T-helper 1 cell treated with Interleukin-12 subunit alpha and Interleukin-12 subunit beta and Interleukin-4 antibody, amounts not matched to agents 30 ng/mL and 1 ng/mL, for 36 hours (primary cell): ENCODE data around the gene GAS2L1. TPM values are rescaled to one million over a fixed set of nuclear protein-coding genes. Genes with fewer than 3 reads are reported as not detected.
"Not testable (repeated sequence)": the region's sequence is repeated elsewhere in the genome, so short reads cannot be mapped to it uniquely, and the experiment has no call there.

ENCODE experiments used
- intact Hi-C: fragments of 100-400 bp; cut with micrococcal nuclease; formaldehyde crosslinking; loops from one replicate; pipeline ENCODE4 v1.15.1; 2024
- total RNA-seq: library from RNA; stranded (reverse); gene quantifications from 2 replicates; pipeline ENCODE4 v1.2.3, GENCODE V29; 2022

GAS2L1 gene
- total RNA-seq, 1 donor from 2014 or later, result 2.7 TPM

GRCh38 chr22:29340566-29340965 is 34.1 kb downstream of the GAS2L1 start:
- intact Hi-C loops, result no loop called here

DNA sequence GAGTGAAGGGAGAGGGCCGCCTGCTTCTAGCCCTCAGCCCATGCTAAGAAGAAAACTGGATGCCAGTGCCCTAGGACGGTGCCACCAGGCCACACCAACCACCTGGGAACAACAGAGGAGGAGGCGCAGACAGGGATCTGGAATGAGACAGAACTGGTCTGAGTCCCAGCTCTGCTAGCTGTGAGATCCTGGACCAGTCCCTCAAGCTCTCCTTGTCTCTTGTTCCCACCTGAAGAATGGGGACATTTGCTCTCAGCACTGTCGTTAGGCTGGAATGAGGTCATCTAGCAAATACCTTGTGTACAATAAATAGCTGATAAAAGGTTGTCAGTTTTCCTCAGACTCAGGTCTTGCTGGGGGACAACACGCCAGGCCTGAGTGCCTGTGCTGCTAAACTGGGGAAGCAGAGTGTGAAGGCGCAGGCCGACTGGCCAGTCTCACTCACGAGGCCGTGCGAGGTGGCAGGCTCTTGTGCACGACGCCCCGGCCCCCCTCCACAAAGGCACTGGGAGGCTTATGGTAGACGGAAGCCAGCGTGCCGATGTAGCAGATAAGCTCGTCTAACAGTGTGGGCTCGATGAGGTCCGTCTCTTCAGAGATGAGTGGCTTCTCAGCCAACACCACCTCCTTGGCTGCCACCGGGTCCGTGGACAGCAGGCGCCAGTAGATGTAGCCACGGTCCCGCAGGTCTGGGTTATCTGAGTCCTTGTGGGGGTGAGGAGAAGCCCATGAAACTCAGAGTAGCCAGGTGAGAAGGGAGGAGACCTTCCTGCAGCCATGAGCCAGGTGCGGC is 34.8 kb downstream of the GAS2L1 start:
- intact Hi-C loops, result no loop called here

GRCh38 chr22:29341849-29342127 is 35.3 kb downstream of the GAS2L1 start:
- intact Hi-C loops, result no loop called here

DNA sequence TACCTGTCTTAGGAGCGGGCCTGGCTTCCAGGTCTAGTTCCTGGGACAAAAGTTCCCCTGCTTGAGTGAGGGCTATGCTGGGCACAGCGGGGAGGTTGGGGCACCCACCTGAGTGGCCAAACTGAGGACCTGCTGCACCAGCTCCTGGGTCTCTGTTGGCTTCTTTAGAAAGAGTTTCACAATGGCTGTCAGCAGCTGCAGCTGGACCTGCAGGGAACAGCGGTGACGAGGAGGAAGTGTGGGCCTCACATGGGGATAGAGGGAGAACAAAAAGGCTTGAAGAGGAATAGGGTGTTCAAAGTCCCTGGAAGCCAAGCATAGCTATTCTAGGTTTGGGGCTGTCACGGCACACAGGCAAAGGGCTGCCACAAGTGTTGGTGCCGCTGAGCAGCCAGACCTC is 35.7 kb downstream of the GAS2L1 start:
- intact Hi-C loops, result no loop called here

- intact Hi-C loops, result no loop called here
Measured at GRCh38 chr22:29342577-29343312, 36.3 kb downstream of the GAS2L1 start.

DNA sequence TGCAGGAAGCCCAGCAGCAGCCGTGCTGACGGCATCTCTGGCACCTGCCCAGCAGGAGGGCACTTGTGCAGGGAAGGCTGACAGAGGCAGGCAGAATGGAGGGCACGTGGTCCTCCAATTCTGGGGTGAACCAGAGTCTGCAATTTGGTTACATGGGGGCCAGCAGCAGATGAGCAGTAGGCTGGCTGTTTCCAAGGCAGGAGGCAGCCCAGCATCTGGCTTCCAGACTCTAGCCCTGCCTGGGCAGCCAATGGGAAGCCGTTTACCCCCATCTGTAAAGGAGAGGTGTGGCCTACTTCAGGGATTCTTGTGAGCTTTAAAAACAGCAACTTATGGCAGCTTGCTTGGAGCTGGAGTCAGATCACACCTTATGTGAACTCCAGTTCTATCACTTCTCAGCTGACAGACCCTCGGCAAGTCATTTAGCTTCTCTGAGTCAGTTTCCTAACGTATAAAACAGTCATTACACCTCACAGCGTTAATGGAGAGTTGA is 36.9 kb downstream of the GAS2L1 start:
- intact Hi-C loops, result no loop called here

GRCh38 chr22:29344137-29344536 is 37.7 kb downstream of the GAS2L1 start:
- intact Hi-C loops, result no loop called here

- intact Hi-C loops, result not testable (repeated sequence)
Measured at GRCh38 chr22:29344889-29345288, 38.4 kb downstream of the GAS2L1 start.

- intact Hi-C loops, result no loop called here
Measured at GRCh38 chr22:29345932-29346331, 39.5 kb downstream of the GAS2L1 start.

DNA sequence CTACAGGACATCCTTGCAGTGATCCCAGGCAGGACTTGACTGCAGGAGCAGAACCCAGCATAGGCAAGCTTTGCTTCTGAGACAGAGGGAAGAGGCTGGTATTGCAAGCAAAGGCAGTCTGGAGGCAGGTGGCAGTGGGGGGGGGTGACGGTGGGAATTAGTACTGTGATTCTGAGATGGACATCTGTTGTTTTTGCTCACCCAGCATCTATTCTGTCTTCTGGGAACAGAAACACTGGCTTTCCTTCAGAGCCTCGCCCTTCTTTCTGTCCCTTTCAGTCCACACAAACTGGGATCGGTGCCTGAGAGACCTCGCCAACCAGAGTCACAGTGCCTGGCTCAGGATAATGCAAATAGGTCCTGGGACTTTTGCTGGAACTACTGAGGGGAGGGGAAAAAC is 40.2 kb downstream of the GAS2L1 start:
- intact Hi-C loops, result no loop called here

GRCh38 chr22:29348041-29348440 is 41.6 kb downstream of the GAS2L1 start:
- intact Hi-C loops, result no loop called here

DNA sequence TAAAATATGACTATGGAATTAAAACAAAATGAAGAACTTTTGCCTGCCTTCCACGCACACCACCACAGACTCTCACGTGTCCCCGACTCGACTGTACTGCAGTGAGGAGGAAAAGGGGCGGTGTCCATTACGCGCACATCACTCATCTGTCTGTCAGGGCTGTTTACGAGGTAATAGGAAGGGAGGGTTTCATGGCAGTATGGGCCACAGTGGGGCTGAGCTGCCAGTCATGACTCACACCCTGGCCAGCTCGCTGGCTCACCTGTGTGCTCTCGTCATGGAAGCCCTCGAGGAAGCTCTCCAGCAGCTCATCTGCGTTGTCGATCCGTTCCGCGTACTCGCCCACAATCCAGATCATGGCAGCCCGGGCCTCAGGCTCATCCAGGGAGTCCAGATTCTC is 42.5 kb downstream of the GAS2L1 start:
- intact Hi-C loops, result no loop called here

DNA sequence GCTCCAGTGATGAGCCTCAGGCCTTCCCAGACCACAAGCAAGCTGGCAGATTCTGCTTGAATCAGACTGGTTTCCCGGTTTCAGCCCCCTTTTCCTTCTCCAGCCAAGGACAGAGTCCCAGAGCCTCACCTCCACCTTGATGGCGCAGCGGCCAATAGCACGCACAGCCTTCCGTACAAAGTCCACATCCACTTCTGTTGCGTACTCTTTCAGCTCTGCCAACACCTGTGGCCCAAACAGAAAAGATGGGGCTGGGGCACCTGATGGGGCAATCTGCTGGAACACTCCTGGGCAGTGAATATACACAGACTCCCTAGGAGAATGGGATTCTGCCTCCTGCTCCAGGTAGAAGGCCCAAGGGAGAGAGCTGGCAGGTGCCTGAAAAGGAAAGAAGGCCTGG is 44.6 kb downstream of the GAS2L1 start:
- intact Hi-C loops, result no loop called here

GRCh38 chr22:29351891-29352290 is 45.4 kb downstream of the GAS2L1 start:
- intact Hi-C loops, result no loop called here

DNA sequence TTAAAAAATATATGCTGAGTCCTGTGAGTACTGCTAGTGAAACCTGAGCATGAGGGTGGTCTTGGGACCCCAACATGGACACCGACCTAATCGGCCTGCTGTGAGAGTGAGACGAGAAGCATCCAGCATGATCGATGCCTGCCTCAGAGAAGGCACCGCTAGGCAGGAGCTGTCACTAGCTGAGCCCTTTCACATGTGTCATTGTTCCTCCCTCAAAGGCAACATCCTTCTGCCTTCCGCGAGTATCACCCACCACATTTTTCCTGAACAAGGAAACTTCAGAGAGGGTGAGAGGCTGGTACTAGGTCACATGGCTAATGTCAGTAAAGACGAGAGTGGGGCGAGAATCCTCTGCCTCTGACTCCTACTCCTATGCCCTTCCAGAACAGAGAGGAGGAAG is 46.3 kb downstream of the GAS2L1 start:
- intact Hi-C loops, result no loop called here

DNA sequence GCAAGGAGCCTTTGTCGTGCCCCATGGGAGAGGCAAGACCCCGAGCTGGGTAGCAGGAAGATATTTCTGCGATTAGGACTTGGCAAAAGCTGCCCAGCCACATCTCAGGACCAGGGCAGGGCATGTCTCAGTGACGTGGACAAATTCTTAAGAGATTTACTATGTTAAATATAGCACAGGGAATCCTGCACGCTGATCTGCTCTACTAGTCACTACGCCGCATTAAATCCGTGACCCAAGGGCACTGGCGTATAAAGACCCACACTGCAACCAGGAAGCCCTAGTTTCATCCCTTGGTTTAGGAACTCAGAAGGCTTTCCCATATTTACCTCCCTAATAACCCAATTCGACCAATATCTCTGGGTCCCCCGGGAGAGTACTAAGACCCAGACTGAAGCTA is 46.8 kb downstream of the GAS2L1 start:
- intact Hi-C loops, result no loop called here

- intact Hi-C loops, result no loop called here
Measured at GRCh38 chr22:29353860-29354259, 47.4 kb downstream of the GAS2L1 start.

DNA sequence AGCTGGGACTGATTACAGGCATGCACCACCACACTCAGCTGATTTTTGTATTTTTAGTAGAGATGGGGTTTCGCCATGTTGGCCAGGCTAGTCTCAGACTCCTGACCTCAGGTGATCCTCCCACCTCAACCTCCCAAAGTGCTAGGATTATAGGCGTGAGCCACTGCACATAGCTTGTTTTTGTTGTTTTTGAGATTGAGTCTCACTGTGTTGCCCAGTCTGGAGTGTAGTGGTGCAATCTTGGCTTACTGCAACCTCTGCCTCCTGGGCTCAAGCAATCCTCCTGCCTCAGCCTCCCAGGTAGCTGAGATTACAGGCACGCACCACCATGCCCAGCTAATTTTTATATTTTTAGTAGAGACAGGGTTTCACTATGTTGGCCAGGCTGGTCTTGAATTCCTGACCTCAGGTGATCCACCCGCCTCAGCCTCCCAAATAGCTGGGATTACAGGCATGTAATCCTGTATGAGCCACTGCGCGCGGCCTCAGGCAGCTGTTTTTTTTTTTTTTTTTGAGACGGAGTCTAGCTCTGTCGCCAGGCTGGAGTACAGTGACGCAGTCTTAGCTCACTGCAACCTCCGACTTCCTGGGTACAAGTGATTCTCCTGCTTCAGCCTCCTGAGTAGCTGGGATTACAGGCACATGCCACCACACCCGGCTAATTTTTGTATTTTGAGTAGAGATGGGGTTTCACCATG is 50.9 kb downstream of the GAS2L1 start:
- intact Hi-C loops, result not testable (repeated sequence)

GRCh38 chr22:29359469-29359868 is 53.0 kb downstream of the GAS2L1 start:
- intact Hi-C loops, result no loop called here
